CD4-positive, alpha-beta T cell treated with Interleukin-1 beta for 1 hour (primary cell): ENCODE data around the gene HPS1.

Experiments used
- DNase-seq, 2 donors: peaks; one replicate each; pipeline ENCODE4 v3.0.0-alpha.2; 2020 to 2022

Gene HPS1

DNA sequence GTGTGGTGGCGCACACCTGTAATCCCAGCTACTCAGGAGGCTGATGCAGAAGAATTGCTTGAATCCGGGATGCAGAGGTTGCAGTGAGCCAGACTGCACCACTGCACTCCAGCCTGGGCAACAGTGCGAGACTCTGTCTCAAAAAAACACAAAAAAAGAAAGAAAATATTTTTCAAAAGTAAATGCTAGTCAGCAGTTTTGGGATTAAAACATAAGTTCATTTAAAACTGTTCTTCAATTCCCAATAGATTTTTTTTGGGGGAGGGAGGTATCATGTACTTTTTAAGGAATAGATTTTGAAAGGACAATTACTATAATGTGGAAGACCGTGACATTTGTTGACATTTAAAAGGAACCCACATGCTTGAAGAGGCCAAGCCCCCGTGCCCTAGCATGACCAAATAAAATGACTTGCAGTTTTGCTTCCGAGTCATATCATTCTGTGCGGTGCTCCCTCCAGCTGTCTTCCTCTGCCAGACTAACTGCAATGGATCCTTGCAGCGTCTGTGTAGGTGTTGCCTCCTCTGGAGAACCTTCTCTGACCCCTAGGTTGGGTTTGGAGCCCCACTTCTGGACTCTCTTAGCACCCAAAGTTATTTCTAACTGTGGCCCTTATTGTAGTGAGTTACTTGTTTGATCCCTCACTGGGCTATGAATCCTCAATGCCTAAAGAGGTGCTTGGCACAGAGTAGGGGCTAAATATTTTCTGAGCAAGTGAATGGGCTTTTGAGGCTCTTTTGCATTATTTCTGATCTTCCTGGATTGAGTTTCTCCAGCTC, 17.4 kb upstream of the HPS1 start:
- no peak for DNase-seq

DNA sequence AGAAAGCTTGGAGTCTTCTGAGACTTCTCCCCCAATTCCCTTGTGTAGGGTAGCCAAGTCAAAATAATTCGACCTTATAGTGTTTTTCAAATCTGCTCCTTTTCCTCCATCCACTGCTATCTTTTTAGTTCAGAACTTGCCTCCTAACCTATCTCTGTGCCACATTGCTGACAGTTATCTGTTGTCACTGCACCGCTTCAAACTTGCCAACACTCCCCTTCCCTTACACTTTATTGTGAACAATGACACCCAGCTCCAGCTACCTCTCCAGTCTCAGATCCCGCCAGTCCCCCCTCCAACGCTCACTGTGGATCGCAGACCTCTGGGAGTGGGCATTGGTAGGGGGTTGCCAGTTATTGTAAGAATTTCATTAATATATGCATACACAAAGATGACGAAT, 16.3 kb upstream of the HPS1 start:
- DNase-seq, result no peak

DNA sequence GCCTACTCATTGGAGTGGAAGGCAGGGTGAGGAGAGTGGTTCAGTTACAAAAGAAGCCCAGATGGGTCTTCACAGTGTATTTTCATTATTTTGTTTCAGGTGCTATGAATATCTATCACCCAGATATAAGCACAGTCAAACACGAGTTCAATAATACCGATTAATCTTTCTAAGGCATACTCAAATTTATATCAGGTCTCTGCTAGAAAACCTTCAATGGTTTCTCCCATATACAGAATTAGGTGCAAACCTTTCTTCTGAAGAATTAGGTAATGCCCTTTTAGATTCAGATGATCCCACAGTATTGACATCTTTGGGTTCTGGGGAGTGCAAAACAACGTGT, 14.7 kb upstream of the HPS1 start:
- no peak for DNase-seq

DNA sequence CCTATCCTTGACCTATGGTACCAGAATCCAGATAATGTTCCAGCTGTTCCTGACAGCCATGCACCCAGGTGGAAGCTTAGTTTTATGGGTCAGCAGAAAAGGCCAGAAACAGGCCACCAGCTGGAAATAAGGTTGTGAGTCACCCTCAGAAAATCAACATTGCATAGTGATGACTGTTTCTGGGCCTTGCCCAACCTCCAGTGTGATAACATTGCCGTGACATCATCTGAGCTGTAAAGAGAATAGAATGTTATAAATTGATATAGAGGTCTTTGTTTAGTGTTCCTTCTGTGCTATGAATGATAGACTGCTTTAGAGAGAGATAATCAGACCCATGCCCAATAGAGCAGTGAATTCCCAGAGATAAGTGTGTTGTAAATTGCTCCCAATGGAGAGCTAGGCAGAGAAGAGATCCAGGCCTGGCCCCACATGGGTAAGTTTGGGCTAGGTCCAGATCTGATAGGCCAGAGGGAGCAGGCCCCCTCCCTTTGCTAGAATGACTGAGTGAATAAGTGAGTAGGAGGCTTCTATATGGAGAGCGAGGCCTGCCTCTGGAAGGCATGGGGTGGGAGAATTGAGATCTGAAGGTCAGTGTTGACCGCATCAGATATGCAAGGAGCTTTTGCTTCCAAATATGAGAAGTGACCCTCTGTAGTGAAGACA, 14.2 kb upstream of the HPS1 start:
- no peak for DNase-seq

DNA sequence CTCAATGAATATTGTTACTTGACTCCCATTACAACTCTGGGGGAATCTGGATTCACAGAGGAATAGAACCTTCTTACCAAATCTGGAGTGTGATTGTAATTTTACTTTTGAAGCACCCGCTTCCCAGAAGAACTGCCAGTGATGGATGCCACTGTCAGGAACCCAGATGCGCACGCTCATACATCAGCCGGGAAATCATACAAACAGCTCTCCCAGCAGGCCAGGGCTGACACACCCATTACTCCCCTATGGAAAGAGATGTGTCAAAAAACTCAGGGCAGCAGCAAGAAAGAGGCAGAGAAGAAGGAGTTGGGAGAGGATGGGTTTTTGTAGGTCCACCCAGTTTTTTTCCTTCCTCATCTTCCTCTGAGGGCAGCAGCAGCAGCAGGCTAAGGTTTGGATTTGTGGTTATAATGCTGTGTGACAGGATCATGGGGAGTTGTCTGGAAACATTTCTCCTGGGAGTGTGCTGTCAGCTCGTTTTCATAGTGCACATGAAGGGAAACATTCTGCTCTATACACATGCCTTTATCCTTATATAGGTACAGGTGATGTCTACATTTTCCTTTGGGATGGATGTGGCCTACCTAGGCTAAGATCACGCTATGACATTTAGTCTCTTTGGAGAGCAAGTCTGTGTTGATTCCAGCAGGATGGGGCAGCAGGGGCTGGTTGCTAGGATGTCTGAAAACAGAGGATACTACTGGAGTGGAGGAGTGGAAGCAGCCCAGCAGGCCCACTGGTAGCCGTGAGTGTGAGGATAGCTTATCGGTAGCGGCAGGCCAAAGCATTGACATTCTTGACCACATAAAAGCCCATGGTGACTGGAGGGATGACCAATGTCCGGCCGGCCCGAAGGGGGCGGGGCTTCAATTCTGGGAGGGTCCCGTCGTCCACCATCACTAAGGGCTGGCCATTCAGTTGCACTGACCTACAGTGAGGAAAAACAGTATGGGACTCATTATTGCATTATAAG, 12.4 kb upstream of the HPS1 start:
- DNase-seq, result no peak

DNA sequence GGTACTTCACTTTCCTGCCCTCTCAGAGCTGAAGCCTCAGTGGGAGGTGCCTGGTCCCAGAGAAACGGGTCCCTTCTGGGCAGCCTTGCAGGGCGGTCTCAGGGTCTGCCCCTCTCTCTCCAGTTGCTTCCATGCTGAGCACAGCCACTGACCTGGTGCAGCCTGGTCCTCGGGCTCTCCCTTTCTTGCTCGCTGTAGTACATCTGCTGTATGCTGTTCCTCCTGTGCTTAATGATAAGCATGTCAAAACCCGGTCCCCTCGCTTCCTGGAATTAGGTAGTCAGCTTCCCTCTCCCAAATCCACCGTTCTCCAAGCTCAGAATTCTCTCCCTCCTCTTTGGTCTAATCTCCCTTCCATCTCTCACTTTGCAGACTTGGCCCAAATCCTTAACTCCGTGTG, 11.0 kb upstream of the HPS1 start:
- no peak for DNase-seq

DNA sequence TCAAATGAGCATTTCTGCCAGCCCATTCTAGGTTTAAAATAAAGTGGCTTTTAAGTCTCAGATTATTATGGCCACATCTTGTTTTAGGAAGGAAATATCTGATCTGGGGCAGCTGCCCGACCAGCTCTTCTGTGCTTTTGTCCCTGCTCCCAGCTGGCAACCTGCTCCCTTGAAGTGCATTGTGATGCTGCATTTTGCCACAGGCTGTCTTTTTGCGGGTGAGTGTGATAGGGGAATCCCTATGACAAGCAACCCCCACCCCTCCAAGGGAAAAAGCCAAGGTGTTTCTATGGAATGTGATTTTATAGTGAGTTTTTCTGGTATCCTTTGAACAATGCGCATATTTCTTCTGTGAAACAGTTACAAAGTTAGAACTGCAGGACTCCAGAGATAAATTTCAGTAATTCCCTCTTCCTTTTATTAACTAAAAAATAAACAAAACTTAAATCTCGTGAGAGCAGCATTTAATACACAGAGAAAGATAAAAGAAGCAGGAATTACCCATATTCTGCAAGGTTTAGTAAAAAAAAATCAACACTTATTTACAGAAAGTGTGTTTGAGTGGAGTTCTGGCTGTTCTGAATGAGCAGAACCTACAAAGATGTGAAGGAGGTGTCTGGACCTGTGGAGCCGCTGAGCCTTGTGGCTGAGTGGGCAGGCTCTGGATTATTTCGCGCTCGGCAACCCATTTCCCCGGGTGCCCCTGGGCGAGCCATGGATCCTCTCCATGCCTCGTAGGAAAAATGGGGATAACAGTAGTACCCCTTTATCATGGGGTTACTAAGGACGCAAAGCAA, 10.1 kb upstream of the HPS1 start:
- DNase-seq, result no peak

DNA sequence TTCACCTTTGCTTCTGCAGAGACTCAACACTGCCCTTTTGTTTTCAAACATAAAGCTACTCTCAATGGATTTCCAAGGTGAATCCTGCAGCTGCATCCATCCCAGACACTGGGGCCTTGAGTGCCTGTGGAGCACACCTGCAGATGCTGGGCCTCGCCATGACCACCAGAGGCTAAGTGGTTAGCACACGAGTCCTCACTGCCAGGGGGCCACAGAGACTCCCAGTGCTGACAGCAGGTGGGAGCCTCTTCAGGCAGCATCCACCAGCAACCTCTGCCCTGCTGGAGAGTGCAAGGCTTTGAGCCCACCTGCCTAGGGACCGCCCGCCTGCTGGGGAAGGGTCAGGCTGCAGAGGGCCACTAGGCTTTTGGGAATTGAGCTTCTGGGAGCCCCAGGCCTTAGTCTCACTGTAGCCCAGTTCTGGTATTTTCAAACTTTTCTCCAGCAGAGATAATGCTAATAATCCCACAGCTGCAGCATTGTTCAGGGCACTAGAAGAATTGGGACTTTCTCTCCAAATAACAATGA, 9.4 kb upstream of the HPS1 start:
- DNase-seq, result no peak

DNA sequence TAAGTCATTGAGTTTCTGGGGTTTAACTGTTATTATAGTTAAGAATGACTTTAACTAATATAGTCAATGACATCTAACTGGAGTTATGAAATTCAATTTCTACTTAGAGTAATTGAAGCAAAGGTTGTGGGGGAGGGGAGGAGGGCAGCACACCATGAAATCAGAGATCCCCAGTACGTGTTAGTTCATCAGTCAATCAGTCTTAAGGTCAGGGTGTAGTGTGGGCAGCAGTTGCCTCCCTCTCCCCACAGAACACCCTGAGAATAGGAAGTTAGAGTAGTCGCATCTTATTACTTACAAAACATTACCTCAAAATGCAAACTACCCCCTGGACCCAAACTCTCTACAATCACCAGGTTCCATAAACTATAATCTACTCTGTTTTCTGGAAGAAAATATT, 7.0 kb upstream of the HPS1 start:
- no peak for DNase-seq

DNA sequence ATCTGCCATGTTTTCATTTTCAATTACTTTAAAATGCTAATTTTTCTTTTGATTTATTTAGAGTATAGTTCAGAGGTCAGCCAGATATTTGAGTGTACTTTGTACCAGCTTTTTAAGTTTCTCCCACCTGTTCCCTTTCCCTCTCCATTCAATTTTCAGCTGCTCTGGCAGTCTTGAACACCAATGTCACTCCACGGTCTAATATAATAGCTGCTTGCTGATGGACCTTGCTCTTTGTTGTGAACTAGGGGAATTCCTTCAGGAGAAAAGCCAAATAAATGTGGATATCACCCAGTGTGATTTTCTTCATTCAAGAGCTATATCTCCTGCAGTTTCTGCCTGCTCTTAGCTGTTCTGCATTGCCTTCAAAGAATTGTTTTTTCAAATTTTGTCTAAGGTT, 3.9 kb upstream of the HPS1 start:
- no peak for DNase-seq

DNA sequence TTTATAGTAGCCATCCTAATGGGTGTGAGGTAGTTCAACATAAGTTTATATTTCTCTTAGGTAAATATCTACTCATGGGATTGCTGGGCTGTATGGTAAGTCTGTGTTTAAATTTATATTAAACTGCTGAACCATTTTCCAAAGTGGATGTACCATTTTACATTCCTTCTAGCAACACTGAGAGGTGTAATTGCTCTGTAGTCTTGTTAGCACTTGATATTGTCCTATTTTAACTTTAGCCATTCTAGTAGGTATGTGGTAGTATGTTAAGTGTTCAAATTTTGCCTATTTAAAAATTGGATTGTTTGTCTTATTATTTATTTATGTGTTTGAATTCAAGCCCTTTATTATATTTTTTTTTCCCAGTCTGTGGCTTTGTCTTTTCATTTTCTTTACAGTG, 2.6 kb upstream of the HPS1 start:
- DNase-seq, result no peak

DNA sequence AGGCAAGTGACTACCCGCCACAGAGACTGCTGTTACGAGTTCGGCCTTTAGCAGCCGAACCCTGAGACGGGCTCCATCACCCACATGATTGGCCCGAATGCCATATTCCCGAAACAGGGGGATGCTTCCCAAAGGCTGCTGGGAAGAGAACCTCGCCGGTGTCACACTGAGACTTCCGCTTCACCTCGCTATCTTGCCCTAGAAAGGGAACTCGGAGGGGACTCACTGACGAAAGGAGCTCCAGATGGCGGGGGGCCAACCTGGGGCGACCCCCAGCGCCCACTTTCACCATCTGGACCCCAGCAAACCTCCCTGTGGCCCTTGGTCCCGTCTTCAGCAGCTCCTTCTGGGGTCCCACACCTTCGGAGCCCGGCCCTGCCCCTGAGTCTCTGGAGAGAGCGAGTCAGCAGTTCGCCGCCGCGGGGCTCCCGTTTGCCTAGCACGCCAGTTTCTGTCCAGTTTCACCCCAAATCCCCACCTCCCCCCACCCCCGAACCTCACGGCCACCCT, 529 bp downstream of the HPS1 start:
- peak; percentile 24 to 28 for DNase-seq

DNA sequence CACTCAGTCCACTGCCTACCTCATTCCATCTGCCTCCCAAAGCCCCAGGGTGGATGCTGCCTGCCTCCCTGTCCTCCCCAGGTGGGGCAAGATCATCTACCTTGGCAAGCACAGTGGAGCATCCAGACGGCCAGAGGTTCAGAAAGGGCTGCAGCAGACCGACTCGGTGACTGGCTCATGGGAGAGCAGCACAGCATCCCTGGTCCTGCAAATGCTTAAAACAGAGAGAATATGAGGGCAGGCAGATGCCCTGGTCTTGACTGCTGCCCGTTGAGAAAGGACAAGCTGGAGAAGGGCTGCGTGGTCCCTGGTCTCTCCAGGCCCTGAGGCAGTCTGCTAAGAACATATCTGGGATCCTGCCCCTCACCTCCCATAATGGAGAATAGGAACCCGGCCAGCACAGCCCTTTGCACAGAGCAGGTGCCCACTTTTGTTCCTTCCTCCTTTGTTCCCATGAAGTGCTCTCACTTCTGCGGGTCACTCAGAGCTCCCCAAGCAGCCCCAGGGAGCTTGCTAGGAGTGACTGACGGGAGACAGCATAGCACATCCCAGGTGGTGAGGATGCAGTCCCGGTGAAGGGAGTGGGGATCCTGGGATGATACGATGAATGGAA, 1.4 kb downstream of the HPS1 start:
- no peak for DNase-seq

DNA sequence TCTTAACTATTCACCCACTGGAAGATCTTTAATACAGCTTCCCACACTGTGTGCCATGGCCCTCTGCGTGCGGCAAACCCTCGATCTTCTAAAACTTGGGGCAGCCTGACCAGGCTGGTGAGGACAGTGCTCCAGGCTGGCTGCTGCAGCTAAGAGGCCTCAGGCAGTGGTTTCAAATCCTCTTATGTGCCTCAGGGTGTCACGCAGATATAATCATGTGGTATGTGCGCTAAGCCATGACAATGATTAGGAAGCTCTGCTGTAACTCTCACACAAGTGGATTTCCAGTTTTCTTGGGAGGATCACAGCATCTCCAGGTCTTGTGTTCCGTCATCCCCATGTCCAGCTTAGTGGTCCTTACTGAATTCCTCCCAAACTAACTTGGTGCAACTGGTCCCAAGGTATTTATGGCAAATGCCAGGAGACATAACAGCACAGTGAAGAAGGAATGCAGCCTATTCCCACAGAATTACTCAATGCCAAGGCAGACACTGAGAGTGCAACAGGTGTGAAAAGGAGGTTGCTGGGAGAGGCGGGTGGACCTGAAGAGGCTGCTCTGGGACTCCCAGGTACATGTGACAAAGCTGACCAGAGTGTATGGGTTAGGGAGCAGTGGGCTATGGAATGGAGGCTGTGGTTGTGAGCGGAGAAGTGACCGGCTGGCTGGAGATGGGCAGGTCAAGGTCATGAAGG, 2.3 kb downstream of the HPS1 start:
- DNase-seq, result peak in 1 of 2 donors; percentile 17

DNA sequence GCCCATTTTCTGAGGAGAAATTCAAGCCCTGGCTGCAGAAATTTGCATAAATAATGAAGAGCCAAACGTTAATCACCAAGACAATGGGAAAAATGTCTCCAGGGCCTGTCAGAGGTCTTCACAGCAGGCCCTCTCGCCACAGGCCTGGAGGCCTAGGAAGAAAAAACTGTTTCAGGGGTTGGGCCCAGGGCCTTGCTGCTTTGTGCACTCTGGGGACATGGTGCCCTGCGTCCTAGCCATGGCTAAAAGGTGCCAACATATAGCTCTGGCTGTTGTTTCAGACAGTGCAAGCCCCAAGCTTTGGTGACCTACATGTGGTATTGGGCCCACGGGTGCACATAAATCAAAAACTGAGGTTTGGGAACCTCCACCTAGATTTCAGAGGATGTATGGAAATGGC, 8.0 kb downstream of the HPS1 start:
- no peak for DNase-seq

DNA sequence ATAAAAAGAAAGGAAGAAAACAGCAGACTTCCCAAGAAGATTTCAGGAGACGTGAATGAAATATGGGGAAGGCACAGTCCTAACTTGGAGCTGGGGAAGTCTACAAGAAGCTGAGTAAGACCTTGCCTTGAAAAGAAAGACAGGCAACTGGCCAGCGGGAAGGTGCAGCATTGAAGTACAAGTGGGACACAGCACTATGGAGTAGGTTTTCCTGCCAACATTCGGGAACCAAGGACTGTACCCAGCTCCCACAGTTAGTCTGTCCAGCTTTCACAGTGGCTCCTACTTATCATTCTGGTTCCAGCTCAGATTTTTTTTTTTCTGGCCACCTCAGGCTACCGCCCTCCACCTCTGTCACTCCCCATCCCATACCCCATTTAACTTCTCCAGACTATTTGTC, 10.0 kb downstream of the HPS1 start:
- DNase-seq, result no peak

DNA sequence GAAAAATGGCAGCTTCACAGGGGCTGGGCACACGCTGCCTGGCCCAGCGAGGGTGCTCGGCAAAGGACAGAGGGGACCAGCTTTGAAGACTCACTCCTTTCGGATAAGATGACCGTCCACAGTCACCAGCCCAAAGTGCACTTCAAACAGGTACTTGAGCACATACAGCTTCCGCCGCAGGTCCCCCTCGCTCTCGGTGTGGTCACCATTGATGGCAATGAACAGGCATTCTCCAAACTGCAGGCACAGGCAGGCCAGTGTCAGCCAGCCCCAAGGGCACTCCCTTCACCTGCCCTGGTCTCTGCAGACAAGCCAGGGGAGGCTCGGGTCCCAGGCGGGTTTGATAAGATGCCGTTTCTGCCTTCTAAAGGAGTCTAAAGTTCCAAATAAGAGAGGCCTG, 11.6 kb downstream of the HPS1 start:
- DNase-seq, result no peak

DNA sequence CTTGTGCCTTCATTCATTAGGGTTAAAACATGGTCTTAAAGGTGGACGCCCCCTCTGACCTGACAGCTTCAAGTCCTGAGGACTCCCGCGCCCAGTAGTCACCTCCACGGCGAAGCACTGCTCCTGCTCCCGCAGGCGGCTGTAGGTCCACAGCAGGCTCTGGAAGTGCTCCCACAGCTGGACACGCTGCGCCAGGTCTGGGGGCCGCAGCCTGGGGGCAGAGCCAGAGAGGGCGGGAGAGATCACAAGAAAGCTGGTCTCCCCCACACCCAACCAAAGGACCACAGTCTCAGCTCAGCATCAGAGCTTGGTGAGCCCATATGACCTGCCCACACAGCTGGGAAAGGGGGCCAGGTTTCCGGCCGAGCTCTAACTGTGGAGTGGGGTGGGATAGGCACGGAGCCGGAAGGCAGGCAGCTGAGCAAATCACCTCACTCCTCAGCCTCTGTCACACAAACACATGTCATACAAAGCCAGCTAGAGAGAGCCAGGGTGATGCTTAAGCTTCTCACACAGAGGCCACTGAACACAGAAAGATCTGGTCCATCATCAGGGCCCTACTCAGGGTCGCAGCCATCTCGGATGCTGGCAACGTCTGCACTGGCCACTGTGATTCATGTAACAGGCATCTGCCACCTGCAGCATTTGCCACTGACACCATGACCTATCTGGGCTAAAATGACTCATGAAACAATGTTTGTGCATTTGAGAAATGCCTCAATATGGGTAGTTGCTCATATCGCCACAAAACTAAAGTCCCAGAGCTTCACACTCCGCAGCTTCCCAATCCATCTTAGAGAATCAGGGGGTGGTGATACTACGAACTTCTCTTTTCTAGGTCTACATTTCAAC, 12.6 kb downstream of the HPS1 start:
- no peak for DNase-seq

DNA sequence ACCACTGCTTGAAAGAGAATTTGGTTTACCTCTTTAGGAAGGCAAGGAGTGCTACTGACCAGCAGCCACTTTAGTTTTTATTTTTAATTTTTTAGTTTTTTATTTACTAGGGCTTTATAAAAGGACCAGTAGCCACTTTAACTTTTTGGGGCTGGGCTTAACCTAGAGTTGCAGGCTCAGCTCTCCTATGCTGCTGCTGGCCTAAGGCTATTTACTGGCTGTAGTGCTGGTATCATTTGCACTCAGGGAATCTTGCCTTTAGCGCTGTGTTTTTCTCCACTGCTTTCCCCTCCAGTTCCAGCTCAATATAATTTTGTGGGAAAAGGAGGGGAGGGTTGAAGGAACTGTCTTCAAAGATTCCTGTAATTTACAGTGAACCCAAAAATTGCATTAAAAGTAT, 13.4 kb downstream of the HPS1 start:
- DNase-seq, result no peak

DNA sequence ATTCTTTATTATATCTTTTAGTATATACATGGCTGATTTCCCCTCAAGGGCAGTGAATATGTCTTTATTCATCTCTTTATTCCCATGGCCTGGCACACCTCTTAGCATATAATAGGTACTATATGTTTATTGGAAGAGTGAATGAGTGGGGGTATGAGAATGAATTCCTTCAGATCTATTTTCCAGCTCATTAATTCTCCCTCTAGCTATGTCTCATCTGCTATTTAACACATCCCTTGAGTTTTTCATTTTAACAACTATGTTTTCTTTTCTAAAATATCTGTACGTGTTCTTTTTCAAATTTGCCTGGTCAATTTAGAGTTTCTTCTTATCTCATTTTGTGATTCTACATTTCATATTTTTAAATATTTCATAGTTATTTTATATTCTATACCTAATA, 14.4 kb downstream of the HPS1 start:
- no peak for DNase-seq
